ENCODE data around the gene SLC41A1.

GRCh38 chr1:205800427-205800826, 12.6 kb downstream of the SLC41A1 start:
- TF ChIP-seq CTCF (IDR thresholded peaks at IDR 0.05; ENCODE audit: insufficient read depth, low read depth, low read length) (no peak), EZH2 (IDR thresholded peaks at IDR 0.05; ENCODE audit: insufficient read depth, low read length) (no peak)
